Measurements from ENCODE around the gene PMVK. TPM values are rescaled to one million over a fixed set of nuclear protein-coding genes. Genes with fewer than 3 reads are reported as not detected.

PMVK gene
- total RNA-seq, 1 donor from 2014 or later = 15.6 TPM

DNA sequence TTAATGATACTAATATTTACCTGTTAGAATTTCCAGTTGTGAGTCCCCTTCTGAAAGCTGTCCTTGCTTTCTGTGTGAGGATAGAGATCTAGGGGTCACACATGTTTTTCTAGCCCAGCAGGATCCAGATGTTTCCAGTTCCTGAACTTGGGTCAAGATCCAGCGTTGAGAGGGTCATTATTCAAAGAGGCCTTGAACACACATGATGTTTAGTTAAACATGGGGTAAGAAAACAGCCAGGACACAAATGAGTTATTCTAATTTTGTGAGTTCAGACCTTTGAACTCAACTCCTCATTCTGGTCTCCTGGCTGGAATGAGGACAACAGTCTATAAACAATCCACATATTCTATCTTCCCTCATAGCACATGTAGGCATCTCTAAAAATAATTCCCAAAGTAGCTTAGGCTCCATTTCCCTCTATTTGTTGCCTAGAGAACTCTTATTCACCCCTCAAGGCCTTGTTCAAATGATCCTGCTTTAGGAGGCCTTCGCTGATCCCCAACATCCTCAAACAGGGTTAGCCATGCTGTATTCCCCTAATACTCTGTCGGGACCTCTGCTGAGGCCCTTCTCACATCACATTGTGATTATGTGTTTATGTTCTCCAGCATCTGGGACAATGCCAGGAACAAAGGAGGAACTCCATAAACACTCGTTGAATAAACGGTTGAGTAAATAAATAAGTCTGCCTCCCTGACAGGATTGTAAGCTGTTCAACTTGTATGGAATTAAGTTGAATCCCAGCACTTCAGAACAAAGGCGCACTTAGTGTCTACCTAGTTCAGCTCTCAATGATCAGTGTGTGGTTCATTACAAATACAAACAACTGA is 51.4 kb downstream of the PMVK start:
- peaks cover 8% of the 10 kb centered on the region for H3K4me1 Mint-ChIP-seq (ENCODE audit: low read depth, unreplicated experiment)
- no peak overlapping the region for H3K27ac Mint-ChIP-seq (ENCODE audit: unreplicated experiment)
- H4K20me1 ChIP-seq (ENCODE audit: insufficient read depth, low read length) = no peaks in the 10 kb centered on the region
- H3K9me3 ChIP-seq (ENCODE audit: insufficient read depth, low read depth, low read length) = no peaks in the 10 kb centered on the region
- no peaks in the 10 kb centered on the region for H3K79me2 ChIP-seq (ENCODE audit: insufficient read depth, low read length)
- no peak for TF ChIP-seq EZH2 (IDR thresholded peaks at IDR 0.05; ENCODE audit: insufficient read depth, low read length)
- TF ChIP-seq CTCF (IDR thresholded peaks at IDR 0.05; ENCODE audit: insufficient read depth, low read depth, low read length) = no peak
- H3K4me1 ChIP-seq (ENCODE audit: insufficient read depth, low read length) = no peaks in the 10 kb centered on the region
- no peak overlapping the region for H3K4me2 ChIP-seq (ENCODE audit: low read length)
- H3K27ac ChIP-seq (ENCODE audit: low read depth, low read length) = no peak overlapping the region
- H3K27me3 ChIP-seq (ENCODE audit: insufficient read depth, low read length) = peaks cover 26% of the 10 kb centered on the region
- FAIRE-seq (no peak), DNase-seq (ENCODE audit: low read depth) (no peak)
- H3K4me3 ChIP-seq (ENCODE audit: insufficient read depth, low read depth, low read length) = no peak overlapping the region
- no peak overlapping the region for H3K4me3 Mint-ChIP-seq (ENCODE audit: unreplicated experiment)
- no peak overlapping the region for H2AFZ ChIP-seq (ENCODE audit: low read depth, low read length)
- no peak overlapping the region for H3K9ac ChIP-seq (ENCODE audit: low read length)
- H3K36me3 Mint-ChIP-seq (ENCODE audit: low read depth, unreplicated experiment) = no peaks in the 10 kb centered on the region
- H3K9me3 Mint-ChIP-seq (ENCODE audit: unreplicated experiment) = peaks cover 6% of the 10 kb centered on the region
- H3K27me3 Mint-ChIP-seq (ENCODE audit: low read depth, unreplicated experiment) = peaks cover 39% of the 10 kb centered on the region
- H3K36me3 ChIP-seq (ENCODE audit: insufficient read depth, low read length) = no peaks in the 10 kb centered on the region

GRCh38 chr1:154883919-154884868 is 52.3 kb downstream of the PMVK start:
- Histone ChIP-seq H3K27ac (ENCODE audit: low read depth, low read length) (no peak overlapping the region), H3K79me2 (ENCODE audit: insufficient read depth, low read length) (no peaks in the 10 kb centered on the region), H3K4me3 (ENCODE audit: insufficient read depth, low read depth, low read length) (no peak overlapping the region), H3K36me3 (ENCODE audit: insufficient read depth, low read length) (no peaks in the 10 kb centered on the region), H3K4me1 (ENCODE audit: insufficient read depth, low read length) (no peaks in the 10 kb centered on the region), H3K27me3 (ENCODE audit: insufficient read depth, low read length) (peaks cover 28% of the 10 kb centered on the region), H3K4me2 (ENCODE audit: low read length) (no peak overlapping the region), H4K20me1 (ENCODE audit: insufficient read depth, low read length) (no peaks in the 10 kb centered on the region), H2AFZ (ENCODE audit: low read depth, low read length) (no peak overlapping the region), H3K9me3 (ENCODE audit: insufficient read depth, low read depth, low read length) (no peaks in the 10 kb centered on the region), H3K9ac (ENCODE audit: low read length) (no peak overlapping the region)
- TF ChIP-seq CTCF (IDR thresholded peaks at IDR 0.05; ENCODE audit: insufficient read depth, low read depth, low read length) = no peak
- no peak for TF ChIP-seq EZH2 (IDR thresholded peaks at IDR 0.05; ENCODE audit: insufficient read depth, low read length)
- Mint-ChIP-seq H3K4me3 (ENCODE audit: unreplicated experiment) (no peak overlapping the region), H3K4me1 (ENCODE audit: low read depth, unreplicated experiment) (peaks cover 8% of the 10 kb centered on the region), H3K9me3 (ENCODE audit: unreplicated experiment) (peaks cover 4% of the 10 kb centered on the region), H3K27me3 (ENCODE audit: low read depth, unreplicated experiment) (peaks cover 41% of the 10 kb centered on the region), H3K27ac (ENCODE audit: unreplicated experiment) (no peak overlapping the region), H3K36me3 (ENCODE audit: low read depth, unreplicated experiment) (no peaks in the 10 kb centered on the region)
- FAIRE-seq (no peak), DNase-seq (ENCODE audit: low read depth) (no peak)

Data from astrocyte (in vitro differentiated cells and primary cell).